HG02678 (cell line): ENCODE results near the gene USP24.
"Not testable (repeated sequence)": the region's sequence is repeated elsewhere in the genome, so short reads cannot be mapped to it uniquely, and the experiment has no call there.

Experiments used
- ATAC-seq: cut with Tn5 transposase; IDR thresholded peaks from one replicate; pipeline ENCODE4 v1.9.1; 2021; ENCODE audit warnings: mild to moderate bottlenecking, moderate library complexity; ENCODE audit not compliant: unreplicated experiment

Gene USP24

GRCh38 chr1:55043011-55043410 lies 172.2 kb downstream of the USP24 start:
- no peak for ATAC-seq

GRCh38 chr1:55041613-55042012 lies 173.6 kb downstream of the USP24 start:
- ATAC-seq = no peak

DNA sequence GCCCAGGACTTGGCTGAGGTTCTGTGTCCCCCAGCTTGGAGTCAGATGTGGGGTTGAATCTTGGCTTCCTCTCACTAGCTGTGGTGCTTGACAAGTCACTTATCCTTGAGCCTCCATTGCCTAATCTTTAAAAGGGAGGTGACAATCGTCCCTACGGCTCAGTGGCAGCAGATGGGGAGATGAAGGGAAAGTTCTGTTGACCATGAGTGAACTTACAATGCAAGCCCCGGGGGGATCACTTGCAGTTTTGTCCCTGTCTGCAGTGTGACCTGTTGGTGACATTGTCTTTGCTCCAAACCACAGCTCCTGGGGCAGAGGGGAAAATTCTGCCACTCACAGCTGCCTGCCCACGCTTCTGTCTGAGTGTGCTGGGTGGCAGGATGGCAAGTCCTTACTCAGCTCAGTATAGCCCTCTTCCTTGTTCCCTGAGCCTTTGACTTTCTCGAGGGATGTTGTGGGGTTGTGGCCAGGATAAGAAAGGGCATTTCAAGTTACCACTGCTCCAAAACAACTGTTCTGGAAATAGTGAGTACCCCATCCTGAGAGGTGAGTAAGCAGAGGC lies 174.2 kb downstream of the USP24 start:
- no peak for ATAC-seq

- ATAC-seq = no peak
Measured at GRCh38 chr1:55040083-55040932, 174.9 kb downstream of the USP24 start.

DNA sequence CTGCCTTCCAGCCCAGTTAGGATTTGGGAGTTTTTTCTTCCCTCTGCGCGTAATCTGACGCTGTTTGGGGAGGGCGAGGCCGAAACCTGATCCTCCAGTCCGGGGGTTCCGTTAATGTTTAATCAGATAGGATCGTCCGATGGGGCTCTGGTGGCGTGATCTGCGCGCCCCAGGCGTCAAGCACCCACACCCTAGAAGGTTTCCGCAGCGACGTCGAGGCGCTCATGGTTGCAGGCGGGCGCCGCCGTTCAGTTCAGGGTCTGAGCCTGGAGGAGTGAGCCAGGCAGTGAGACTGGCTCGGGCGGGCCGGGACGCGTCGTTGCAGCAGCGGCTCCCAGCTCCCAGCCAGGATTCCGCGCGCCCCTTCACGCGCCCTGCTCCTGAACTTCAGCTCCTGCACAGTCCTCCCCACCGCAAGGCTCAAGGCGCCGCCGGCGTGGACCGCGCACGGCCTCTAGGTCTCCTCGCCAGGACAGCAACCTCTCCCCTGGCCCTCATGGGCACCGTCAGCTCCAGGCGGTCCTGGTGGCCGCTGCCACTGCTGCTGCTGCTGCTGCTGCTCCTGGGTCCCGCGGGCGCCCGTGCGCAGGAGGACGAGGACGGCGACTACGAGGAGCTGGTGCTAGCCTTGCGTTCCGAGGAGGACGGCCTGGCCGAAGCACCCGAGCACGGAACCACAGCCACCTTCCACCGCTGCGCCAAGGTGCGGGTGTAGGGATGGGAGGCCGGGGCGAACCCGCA lies 175.7 kb downstream of the USP24 start, which contains the start of gene PCSK9:
PCSK9 (plus strand) TSS at position 207 of the 741 bp plus-strand sequence; CDS start at position 497, 290 bp downstream.
- ATAC-seq = no peak

- ATAC-seq = no peak
Measured at GRCh38 chr1:55038974-55039341, 176.2 kb downstream of the USP24 start.

- ATAC-seq = no peak
Measured at GRCh38 chr1:55038552-55038838, 176.7 kb downstream of the USP24 start.

GRCh38 chr1:55037733-55038551 lies 177.2 kb downstream of the USP24 start:
- no peak for ATAC-seq

GRCh38 chr1:55035904-55036303 lies 179.3 kb downstream of the USP24 start:
- no peak for ATAC-seq

- ATAC-seq = no peak
Measured at GRCh38 chr1:55034476-55035133, 180.6 kb downstream of the USP24 start.

DNA sequence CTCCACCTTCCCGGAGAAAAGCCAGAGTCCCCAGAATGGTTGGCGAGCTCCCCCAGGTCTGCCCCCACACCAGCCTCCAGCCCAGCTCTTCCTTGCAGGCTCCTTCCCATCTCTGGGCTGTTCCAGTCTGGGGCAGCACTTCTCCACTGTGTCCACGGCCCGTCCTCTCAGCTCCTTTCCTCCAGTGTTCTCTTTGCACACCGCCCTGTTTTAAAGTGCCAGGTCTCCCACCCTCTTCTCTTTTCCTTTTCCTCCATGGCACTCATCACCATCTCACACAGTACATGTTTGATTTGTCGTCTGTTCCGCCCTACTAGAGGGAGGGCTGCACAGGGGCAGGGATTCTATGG lies 181.9 kb downstream of the USP24 start:
- ATAC-seq = no peak

DNA sequence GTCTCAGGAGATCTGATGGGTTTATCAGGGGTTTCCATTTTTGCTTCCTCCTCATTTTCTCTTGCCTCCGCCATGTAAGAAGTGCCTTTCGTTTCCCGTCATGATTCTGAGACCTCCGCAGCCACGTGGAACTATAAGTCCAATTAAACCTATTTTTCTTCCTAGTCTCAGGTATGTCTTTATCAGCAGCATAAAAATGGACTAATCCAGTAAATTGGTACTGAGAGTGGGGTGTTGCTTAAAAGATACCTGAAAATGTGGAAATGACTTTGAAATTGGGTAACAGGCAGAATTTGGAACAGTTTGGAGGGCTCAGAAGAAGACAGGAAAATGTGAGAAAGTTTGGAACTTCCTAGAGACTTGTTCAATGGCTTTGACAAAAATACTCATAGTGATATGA lies 184.1 kb downstream of the USP24 start:
- not testable (repeated sequence) for ATAC-seq

- not testable (repeated sequence) for ATAC-seq
Measured at GRCh38 chr1:55026682-55027081, 188.5 kb downstream of the USP24 start.

GRCh38 chr1:55024163-55024562 lies 191.0 kb downstream of the USP24 start:
- ATAC-seq = not testable (repeated sequence)

DNA sequence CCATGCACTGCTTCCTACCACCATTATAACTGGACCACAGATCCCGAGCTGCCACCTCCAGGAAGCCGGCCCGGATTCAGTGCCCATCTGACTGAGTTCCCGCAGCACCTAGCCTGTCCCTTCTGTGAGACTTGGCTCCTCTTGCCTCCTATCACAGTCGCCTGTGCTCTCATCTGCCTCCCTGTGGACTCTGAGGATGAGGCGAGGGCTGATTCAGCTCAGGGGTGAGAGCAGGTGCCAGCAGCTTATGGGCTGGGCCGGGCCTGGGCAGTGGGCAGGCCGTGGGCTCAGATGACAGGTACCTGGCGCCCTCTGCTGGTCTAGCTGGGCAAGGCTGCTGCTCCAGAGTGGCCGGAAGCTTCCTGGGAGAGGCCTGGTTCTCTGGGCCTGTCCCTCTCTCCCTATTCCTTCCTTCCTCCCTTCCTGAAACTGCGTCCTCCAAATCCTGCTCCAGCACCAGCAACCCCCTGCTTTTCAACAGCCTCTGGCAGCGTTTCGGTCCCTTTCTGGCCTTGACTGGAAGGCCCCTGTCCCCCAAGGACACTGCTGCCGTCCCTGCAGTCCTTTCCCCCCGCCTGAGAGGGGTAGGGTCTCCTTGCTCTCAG lies 193.1 kb downstream of the USP24 start:
- peak; percentile 73 for ATAC-seq

DNA sequence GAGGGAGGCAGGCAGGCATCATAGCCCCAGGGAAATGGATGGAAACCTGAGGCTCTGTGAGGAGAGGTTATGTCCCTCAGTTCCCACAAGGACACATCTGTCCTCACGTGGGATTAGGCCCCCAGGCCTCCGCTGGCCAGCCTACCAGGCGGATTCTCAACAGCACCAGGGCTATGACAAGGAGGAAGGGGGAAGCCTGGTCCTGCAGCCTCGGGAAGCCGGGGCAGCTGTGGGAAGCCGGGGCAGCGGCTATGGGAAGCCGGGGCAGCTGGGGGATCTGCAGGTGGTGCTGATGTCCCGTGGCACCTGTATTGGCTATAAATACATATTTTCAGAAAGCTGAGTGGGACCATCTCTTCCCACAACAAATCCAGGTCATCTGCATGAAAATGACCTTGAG lies 196.8 kb downstream of the USP24 start:
- no peak for ATAC-seq
